Osteocyte (in vitro differentiated cells): ENCODE data around the gene TRDN. TPM values are rescaled to one million over a fixed set of nuclear protein-coding genes. Genes with fewer than 3 reads are reported as not detected.

Source experiments
- DNase-seq: peaks from one replicate; pipeline ENCODE4 v3.0.0; 2021; ENCODE audit warnings: mixed read lengths; ENCODE audit not compliant: unreplicated experiment; ENCODE audit errors: extremely low spot score
- H3K27ac Mint-ChIP-seq: one replicate; pipeline ENCODE4 v1.8.0; 2021; ENCODE audit warnings: mild to moderate bottlenecking, mixed read lengths; ENCODE audit not compliant: unreplicated experiment
- H3K27me3 Mint-ChIP-seq: one replicate; pipeline ENCODE4 v1.8.0; 2021; ENCODE audit warnings: mixed read lengths; ENCODE audit not compliant: unreplicated experiment
- H3K36me3 Mint-ChIP-seq: one replicate; pipeline ENCODE4 v1.8.0; 2021; ENCODE audit warnings: mixed read lengths; ENCODE audit not compliant: unreplicated experiment
- H3K4me1 Mint-ChIP-seq: one replicate; pipeline ENCODE4 v1.8.0; 2021; ENCODE audit warnings: mixed read lengths; ENCODE audit not compliant: unreplicated experiment
- H3K4me3 Mint-ChIP-seq: one replicate; pipeline ENCODE4 v1.8.0; 2021; ENCODE audit warnings: mild to moderate bottlenecking, moderate library complexity, mixed read lengths; ENCODE audit not compliant: unreplicated experiment
- H3K9me3 Mint-ChIP-seq: one replicate; pipeline ENCODE4 v1.8.0; 2021; ENCODE audit warnings: mixed read lengths; ENCODE audit not compliant: unreplicated experiment
- total RNA-seq: library from RNA; stranded (reverse); gene quantifications from 2 replicates; pipeline ENCODE4 v1.2.1, GENCODE V29; 2021
- TF ChIP-seq, protein P1 (sequence below): fragments of 200-600 bp; sonication (generic); IDR thresholded peaks from 2 replicates; pipeline ENCODE4 v1.5.0; 2021; ENCODE audit warnings: antibody characterized with exemption, mild to moderate bottlenecking, moderate library complexity

The TRDN gene
- total RNA-seq, 1 donor from 2014 or later, result not detected

DNA sequence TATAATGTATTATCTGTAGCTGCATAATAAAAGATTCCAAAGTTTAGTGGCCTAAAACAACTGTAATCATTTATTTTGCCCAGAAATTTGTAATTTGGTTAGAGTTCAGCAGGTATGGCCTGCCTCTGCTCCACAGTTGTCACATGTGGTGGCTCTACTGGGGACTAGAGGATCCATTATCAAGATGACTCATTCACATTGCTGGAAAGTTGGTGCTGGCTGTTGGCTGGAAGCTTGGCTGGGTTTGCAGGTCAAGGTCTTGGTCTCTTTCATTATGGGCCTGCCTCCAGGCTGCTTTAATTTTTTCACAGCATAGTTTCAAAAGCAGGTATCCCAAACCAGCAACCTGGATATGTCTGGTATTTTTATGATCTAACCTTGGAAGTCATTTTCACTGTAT lies 17.6 kb downstream of the TRDN start:
- no peak for DNase-seq
- TF ChIP-seq, protein P1, sequence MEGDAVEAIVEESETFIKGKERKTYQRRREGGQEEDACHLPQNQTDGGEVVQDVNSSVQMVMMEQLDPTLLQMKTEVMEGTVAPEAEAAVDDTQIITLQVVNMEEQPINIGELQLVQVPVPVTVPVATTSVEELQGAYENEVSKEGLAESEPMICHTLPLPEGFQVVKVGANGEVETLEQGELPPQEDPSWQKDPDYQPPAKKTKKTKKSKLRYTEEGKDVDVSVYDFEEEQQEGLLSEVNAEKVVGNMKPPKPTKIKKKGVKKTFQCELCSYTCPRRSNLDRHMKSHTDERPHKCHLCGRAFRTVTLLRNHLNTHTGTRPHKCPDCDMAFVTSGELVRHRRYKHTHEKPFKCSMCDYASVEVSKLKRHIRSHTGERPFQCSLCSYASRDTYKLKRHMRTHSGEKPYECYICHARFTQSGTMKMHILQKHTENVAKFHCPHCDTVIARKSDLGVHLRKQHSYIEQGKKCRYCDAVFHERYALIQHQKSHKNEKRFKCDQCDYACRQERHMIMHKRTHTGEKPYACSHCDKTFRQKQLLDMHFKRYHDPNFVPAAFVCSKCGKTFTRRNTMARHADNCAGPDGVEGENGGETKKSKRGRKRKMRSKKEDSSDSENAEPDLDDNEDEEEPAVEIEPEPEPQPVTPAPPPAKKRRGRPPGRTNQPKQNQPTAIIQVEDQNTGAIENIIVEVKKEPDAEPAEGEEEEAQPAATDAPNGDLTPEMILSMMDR, result no peak
- Mint-ChIP-seq H3K27ac (no peak overlapping the region), H3K4me1 (no peaks in the 10 kb centered on the region), H3K4me3 (no peak overlapping the region), H3K36me3 (no peaks in the 10 kb centered on the region), H3K27me3 (peaks cover 25% of the 10 kb centered on the region), H3K9me3 (no peaks in the 10 kb centered on the region)

DNA sequence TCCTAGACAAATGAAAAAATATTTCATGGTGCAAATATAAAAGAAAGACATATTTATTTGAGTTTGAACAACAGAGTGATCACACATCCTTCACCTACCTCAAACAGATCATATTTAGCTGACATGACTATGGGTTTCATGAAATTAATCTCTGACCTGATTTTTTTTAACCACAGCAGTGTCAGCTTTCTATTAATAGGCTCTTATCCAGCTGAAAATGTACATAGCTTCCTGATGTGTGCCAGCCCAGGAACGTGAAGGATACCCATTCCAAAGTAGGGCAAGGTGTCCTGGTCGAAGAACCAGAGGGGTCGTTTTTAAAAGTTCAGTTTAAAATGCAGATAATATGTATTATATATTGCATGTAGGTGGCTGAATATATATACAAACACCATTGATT lies 19.8 kb downstream of the TRDN start:
- Mint-ChIP-seq H3K4me3 (no peak overlapping the region), H3K9me3 (no peaks in the 10 kb centered on the region), H3K27ac (no peak overlapping the region), H3K36me3 (no peaks in the 10 kb centered on the region), H3K4me1 (no peaks in the 10 kb centered on the region), H3K27me3 (peaks cover 21% of the 10 kb centered on the region)
- TF ChIP-seq, protein P1, result no peak
- DNase-seq, result no peak

DNA sequence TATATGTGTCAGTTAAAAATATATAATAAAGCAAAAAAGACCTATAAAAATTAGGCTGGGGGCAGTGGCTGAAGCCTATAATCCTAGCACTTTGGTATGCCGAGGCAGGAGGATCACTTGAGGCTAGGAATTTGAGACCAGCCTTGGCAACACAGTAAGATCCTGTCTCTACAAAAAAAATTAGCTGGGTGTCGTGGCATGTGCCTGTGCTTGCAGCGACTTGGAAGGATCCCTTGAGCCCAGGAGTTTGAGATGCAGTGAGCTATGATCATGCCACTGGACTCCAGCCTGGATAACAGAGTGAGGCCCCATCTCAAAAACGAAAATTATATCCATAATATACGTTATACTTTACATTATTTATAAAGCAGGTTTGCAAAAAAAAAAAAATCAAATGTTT lies 20.7 kb downstream of the TRDN start:
- TF ChIP-seq, protein P1, result no peak
- no peaks in the 10 kb centered on the region for H3K9me3 Mint-ChIP-seq
- DNase-seq, result no peak
- H3K27ac Mint-ChIP-seq, result no peak overlapping the region
- no peaks in the 10 kb centered on the region for H3K4me1 Mint-ChIP-seq
- no peaks in the 10 kb centered on the region for H3K36me3 Mint-ChIP-seq
- H3K27me3 Mint-ChIP-seq, result peaks cover 19% of the 10 kb centered on the region
- no peak overlapping the region for H3K4me3 Mint-ChIP-seq

DNA sequence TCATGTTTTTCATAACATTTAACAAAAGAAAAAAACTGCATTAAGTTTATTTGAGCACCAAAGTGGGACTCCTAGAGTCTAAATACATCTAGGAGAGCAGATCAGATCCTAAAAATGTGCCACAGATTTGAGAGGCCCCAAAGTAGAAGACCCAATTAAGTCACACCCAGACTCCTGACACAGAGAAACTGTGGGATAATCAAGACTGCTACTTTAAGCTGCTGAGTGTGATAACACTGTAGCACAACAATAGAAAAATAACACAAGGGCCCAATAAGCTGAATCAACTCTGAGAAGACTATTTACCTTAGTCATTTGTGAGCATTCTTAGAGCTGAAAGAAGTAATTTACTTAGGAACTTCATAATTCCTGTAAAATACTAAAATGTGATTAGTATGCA lies 26.0 kb downstream of the TRDN start:
- TF ChIP-seq, protein P1, result no peak
- Mint-ChIP-seq H3K4me3 (no peak overlapping the region), H3K27ac (no peak overlapping the region), H3K27me3 (peaks cover 9% of the 10 kb centered on the region), H3K9me3 (no peaks in the 10 kb centered on the region), H3K36me3 (no peaks in the 10 kb centered on the region), H3K4me1 (no peaks in the 10 kb centered on the region)
- no peak for DNase-seq

DNA sequence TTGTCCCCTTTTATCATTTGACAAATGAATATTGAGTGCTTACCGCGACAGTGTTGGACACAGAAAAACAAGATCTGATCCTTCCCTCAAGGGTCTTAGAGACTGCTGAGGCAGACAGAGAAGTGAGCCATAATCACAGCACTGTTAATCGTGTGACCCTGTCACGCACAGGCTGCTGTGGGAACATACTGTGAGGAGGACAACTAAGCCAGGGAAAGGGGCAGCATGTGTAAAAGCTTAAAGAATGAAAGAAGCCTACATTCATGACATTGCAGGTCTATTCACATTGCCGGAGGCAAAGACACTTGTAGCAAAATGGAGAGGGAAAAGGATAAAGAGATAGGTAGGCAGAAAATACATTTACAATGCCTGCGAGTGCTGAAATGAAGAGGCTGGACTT lies 32.7 kb downstream of the TRDN start:
- DNase-seq, result no peak
- no peaks in the 10 kb centered on the region for H3K36me3 Mint-ChIP-seq
- H3K4me3 Mint-ChIP-seq, result no peak overlapping the region
- H3K4me1 Mint-ChIP-seq, result no peaks in the 10 kb centered on the region
- TF ChIP-seq, protein P1, result no peak
- peaks cover 18% of the 10 kb centered on the region for H3K27me3 Mint-ChIP-seq
- H3K9me3 Mint-ChIP-seq, result no peaks in the 10 kb centered on the region
- no peak overlapping the region for H3K27ac Mint-ChIP-seq
